Measurements from ENCODE around the gene MATN3. TPM values are rescaled to one million over a fixed set of nuclear protein-coding genes. Genes with fewer than 3 reads are reported as not detected.

MATN3 gene
- total and polyA plus RNA-seq, 2 donors (not counting 3 experiments of a cell fraction or from before 2014, with no cell fraction given) = 1.8 to 3.4 TPM

- FAIRE-seq = no peak
- intact Hi-C loops (cut with micrococcal nuclease) (loop anchor here (2.0 kb wide), 1 partner anchor 206 kb away; no protein-coding TSS in a partner anchor), dilution Hi-C loops (cut with MboI; ENCODE audit: extremely low pct_ligation_motif_present, low sequenced_read_pairs) (no loop called here)
- Histone ChIP-seq H3K9me1 (replicated peaks; ENCODE audit: control insufficient read depth, extremely low read depth, insufficient read depth, low read length) (no peaks in the 10 kb centered on the region), H2AFZ (ENCODE audit: low read depth, low read length) (no peak overlapping the region), H3K27me3 (ENCODE audit: control insufficient read depth in 2 of 2, insufficient read depth in 2 of 2, low read length in 2 of 2) (no peaks in the 10 kb centered on the region), H4K20me1 (replicated peaks; ENCODE audit: control insufficient read depth, extremely low read depth, insufficient read depth, low read length) (no peaks in the 10 kb centered on the region), H3K9me3 (replicated peaks; ENCODE audit: control insufficient read depth, insufficient read depth, low read length) (no peaks in the 10 kb centered on the region), H3K4me3 (replicated peaks in 1 of 3; ENCODE audit: insufficient read depth in 1 of 3, low read depth in 1 of 3, low read length in 3 of 3) (no peak overlapping the region), H3K9ac (replicated peaks; ENCODE audit: extremely low read depth, insufficient read depth, low read length) (no peak overlapping the region), H3K27ac (ENCODE audit: insufficient read depth, low read depth, low read length) (no peak overlapping the region), H3K79me2 (ENCODE audit: control insufficient read depth, insufficient read depth, low read length) (no peaks in the 10 kb centered on the region), H3K4me1 (ENCODE audit: control insufficient read depth, extremely low read depth, insufficient read depth, low read length) (peaks cover 13% of the 10 kb centered on the region), H3K36me3 (ENCODE audit: control insufficient read depth in 2 of 2, extremely low read depth in 1 of 2, insufficient read depth in 2 of 2, low read length in 2 of 2) (no peaks in the 10 kb centered on the region), H3K4me2 (ENCODE audit: insufficient read depth, low read length) (no peak overlapping the region)
- TF ChIP-seq, protein P1, sequence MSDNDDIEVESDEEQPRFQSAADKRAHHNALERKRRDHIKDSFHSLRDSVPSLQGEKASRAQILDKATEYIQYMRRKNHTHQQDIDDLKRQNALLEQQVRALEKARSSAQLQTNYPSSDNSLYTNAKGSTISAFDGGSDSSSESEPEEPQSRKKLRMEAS (IDR thresholded peaks at IDR 0.05; ENCODE audit: insufficient read depth, insufficient read length) = no peak
- no peak for TF ChIP-seq MYC (IDR thresholded peaks at IDR 0.05; ENCODE audit: low read depth, low read length)
- no peak for TF ChIP-seq EZH2 (IDR thresholded peaks at IDR 0.05; ENCODE audit: borderline replicate concordance, low read depth, low read length, severe bottlenecking)
- no peak for TF ChIP-seq POLR2A (IDR thresholded peaks at IDR 0.05; ENCODE audit: low read depth, low read length)
- TF ChIP-seq FOS (IDR thresholded peaks at IDR 0.05; ENCODE audit: borderline replicate concordance, insufficient read depth, low read length) = no peak
- TF ChIP-seq JUN (IDR thresholded peaks at IDR 0.05; ENCODE audit: borderline replicate concordance, insufficient read depth, insufficient read length, low read depth) = no peak
- no peak for TF ChIP-seq GATA2 (IDR thresholded peaks at IDR 0.05; ENCODE audit: insufficient read depth, insufficient read length, low read depth, low read length)
- TF ChIP-seq CTCF (IDR thresholded peaks at IDR 0.05; ENCODE audit: extremely low read depth in 1 of 2, insufficient read depth in 1 of 2, low read depth in 1 of 2, low read length in 2 of 2) = no peak
- TF ChIP-seq POLR2AphosphoS5 (IDR thresholded peaks at IDR 0.05; ENCODE audit: insufficient read depth, low read depth, low read length) = no peak
- no peak for DNase-seq (ENCODE audit: low read depth, low spot score)
- CTCF ChIA-PET = interaction anchor here (1.2 to 6.6 kb wide), 28 partner anchors 8 to 669 kb away, joined by 3 to 259 read pairs (median 11); partner anchors contain the start of genes LAPTM4A, SDC1 and WDR35
- no TSS peak for BruUV-seq (replicated peaks)
- POLR2A ChIA-PET = interaction anchor here (1.9 kb wide), 1 partner anchor 35 kb away, joined by 14 read pairs; the partner anchor contains the start of gene LAPTM4A
These were observed 3.9 kb upstream of the MATN3 start for GRCh38 chr2:20016346-20016745.

Measured in endothelial cell of umbilical vein (primary cell).